Heart left ventricle (tissue), 16 donors: ENCODE results near the gene TRIM59. TPM values are rescaled to one million over a fixed set of nuclear protein-coding genes. Genes with fewer than 3 reads are reported as not detected.

Source experiments
- ATAC-seq, 4 donors: fragments of 200-7000 bp; cut with Tn5 transposase; one replicate each; pipeline ENCODE4 v1.9.1; 2020 to 2022; ENCODE audit warnings: moderate library complexity in 4 of 4, mild to moderate bottlenecking in 3 of 4, moderate number of reproducible peaks in 1 of 4
- DNase-seq, 5 donors: peaks; one replicate each; pipeline ENCODE4 v3.0.0-alpha.2; 2020
- H3K27ac ChIP-seq, 12 donors: fragments of 200-600 bp; sonication (generic) in 4 of 12; one replicate each; pipeline versions ENCODE4 v1.5.0 to v1.8.0; 2016 to 2022; ENCODE audit warnings: mild to moderate bottlenecking in 2 of 12
- H3K27me3 ChIP-seq, 9 donors: fragments of 200-600 bp; sonication (generic) in 2 of 9; one replicate each; pipeline versions ENCODE4 v1.5.1 to v1.8.0; 2016 to 2022; ENCODE audit warnings: mild to moderate bottlenecking in 3 of 9
- H3K36me3 ChIP-seq, 9 donors: fragments of 200-600 bp; sonication (generic) in 2 of 9; one replicate each; pipeline versions ENCODE4 v1.5.0 to v1.8.0; 2018 to 2022; ENCODE audit warnings: mild to moderate bottlenecking in 2 of 9
- H3K4me1 ChIP-seq, 12 donors: fragments of 200-600 bp; sonication (generic) in 4 of 12; one replicate each; pipeline versions ENCODE4 v1.5.0 to v1.8.0; 2016 to 2022; ENCODE audit warnings: mild to moderate bottlenecking in 3 of 12
- H3K4me3 ChIP-seq, 12 donors: fragments of 200-600 bp; sonication (generic) in 4 of 12; one replicate each; pipeline versions ENCODE4 v1.5.0 to v1.8.0; 2017 to 2022; ENCODE audit warnings: mild to moderate bottlenecking in 9 of 12, moderate library complexity in 4 of 12
- H3K9me3 ChIP-seq, 12 donors: fragments of 200-600 bp; sonication (generic) in 4 of 12; one replicate each; pipeline versions ENCODE4 v1.5.0 to v1.8.0; 2016 to 2022; ENCODE audit warnings: mild to moderate bottlenecking in 1 of 12
- CTCF ChIP-seq, 12 donors: fragments of 200-600 bp; sonication (generic) in 4 of 12; IDR thresholded peaks; one replicate each; pipeline versions ENCODE4 v1.5.0 to v1.8.0; 2018 to 2022; ENCODE audit warnings: antibody characterized with exemption in 12 of 12, mild to moderate bottlenecking in 5 of 12
- POLR2A ChIP-seq, 2 donors: fragments of 450-650 bp; IDR thresholded peaks; one replicate each; pipeline ENCODE4 v1.6.1; 2017; ENCODE audit warnings: antibody characterized with exemption in 2 of 2, mild to moderate bottlenecking in 2 of 2, moderate library complexity in 2 of 2
- WGBS, 4 donors: extraction: QIAGEN DNeasy Blood & Tissue Kit in 2 of 4; methylation state at CpG; one replicate each; pipeline versions ENCODE4 v1.1.5 to v1.1.7; 2013 to 2018; 5-methylcytosine and 5-hydroxymethylcytosine counted together
- intact Hi-C, 10 donors: fragments of 100-400 bp; cut with DNase I; formaldehyde crosslinking; loops; one replicate each; pipeline versions ENCODE4 v1.11.1 to v1.14.2; 2022
- long read RNA-seq, 3 donors: library from polyadenylated mRNA; unstranded; transcript quantifications; one replicate each; pipeline ENCODE4 v2.0.0, GENCODE V29; 2020 to 2021
- polyA plus RNA-seq, 2 donors: library from polyadenylated mRNA; stranded (reverse); fragments of 200-250 nt; gene quantifications; one replicate each; pipeline ENCODE4 v1.2.3, GENCODE V29; 2013
- total RNA-seq, 9 donors: library from RNA; depleted of rRNA in 2 of 9; stranded (reverse); fragments of >200 nt in 2 of 9; fragmentation: NEBNext Ultra II Directional in 3 of 9; extraction: Animal tissue kit (Norgen Biotek cat#: 25700) in 3 of 9; gene quantifications; one replicate each; pipeline versions ENCODE4 v1.1.0 to v1.2.4, GENCODE V29; 2016 to 2023
- donor health status: ischemic (EF 13 %, LVEDD 7.1; RV severe dilation, severe dysfunction).
- donor health status: healthy with polysubstance abuse.
- donor health status: DM: no; HTN: yes; CAD: no.
- donor health status: DM: no; HTN: no; CAD: no.
- donor health status: ischemic (EF 25% LVEDD 6.9; RV normal size, moderate dysfunction).
- donor health status: ischemic (EF 25% LVEDD 5.7; RV mildly dilated, moderate dysfunction).
- donor health status: healthy.
- donor health status: DM: yes; HTN: yes; CAD: no.
- donor health status: ischemic (EF 35%, LVEDD 5.7; RV mildly dilated, moderate dysfunction).
- donor health status: nonischemic (EF 11% LVEDD 7.7; RV severe dilation, severe dysfunction).
- donor health status: DM: yes; HTN: yes; CAD: no.
- donor health status: PGD.
- donor health status: ischemic (EF 29% LVEDD 5.4; RV normal size, mild dysfunction).
- donor health status: nonischemic (EF 23%, LVEDD 6.1; RV moderate dilation, normal function).

Gene TRIM59, protein sequence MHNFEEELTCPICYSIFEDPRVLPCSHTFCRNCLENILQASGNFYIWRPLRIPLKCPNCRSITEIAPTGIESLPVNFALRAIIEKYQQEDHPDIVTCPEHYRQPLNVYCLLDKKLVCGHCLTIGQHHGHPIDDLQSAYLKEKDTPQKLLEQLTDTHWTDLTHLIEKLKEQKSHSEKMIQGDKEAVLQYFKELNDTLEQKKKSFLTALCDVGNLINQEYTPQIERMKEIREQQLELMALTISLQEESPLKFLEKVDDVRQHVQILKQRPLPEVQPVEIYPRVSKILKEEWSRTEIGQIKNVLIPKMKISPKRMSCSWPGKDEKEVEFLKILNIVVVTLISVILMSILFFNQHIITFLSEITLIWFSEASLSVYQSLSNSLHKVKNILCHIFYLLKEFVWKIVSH
- total RNA-seq (1 to 10 TPM in 2 of 9 donors, under 1 TPM in 7; 0.16 to 3.1 (median 0.60) TPM), polyA plus RNA-seq (under 1 TPM; 0.27 to 0.32 TPM)
- long read RNA-seq, donor 1, result 0 reads
- long read RNA-seq, donor 2, result 0 reads
- long read RNA-seq, donor 3, result 0 reads

GRCh38 chr3:160449636-160450598, at the start of gene TRIM59:
TSS of gene TRIM59 (minus strand) at chr3:160449786. CDS start at chr3:160439183, 10,603 bp downstream.
- intact Hi-C loops, result no loop called here
- DNase-seq (peak; percentile 71 to 93 (median 81)), ATAC-seq (peak; percentile 57 to 93 (median 89))
- peaks cover 0 to 19% (median 8%) of the 10 kb centered on the region in 12 donors for H3K4me1 ChIP-seq
- TF ChIP-seq POLR2A (IDR thresholded peaks at IDR 0.05) (no peak), CTCF (IDR thresholded peaks at IDR 0.05) (no peak)
- H3K27me3 ChIP-seq, result peaks cover 0 to 24% (median 8%) of the 10 kb centered on the region in 9 donors
- H3K36me3 ChIP-seq, result no peaks in the 10 kb centered on the region
- WGBS, 4 donors, result 8 to 15% (median 12%) methylated on average over 35 to 71 of the region's 71 CpGs
- H3K27ac ChIP-seq, result peak within 1 kb of the TSS in 2 of 12 donors; percentile 68 to 76
- H3K4me3 ChIP-seq, result peak within 1 kb of the TSS; percentile 10 to 66 (median 50)
- H3K9me3 ChIP-seq, result peaks cover 0 to 7% (median 0%) of the 10 kb centered on the region in 12 donors

DNA sequence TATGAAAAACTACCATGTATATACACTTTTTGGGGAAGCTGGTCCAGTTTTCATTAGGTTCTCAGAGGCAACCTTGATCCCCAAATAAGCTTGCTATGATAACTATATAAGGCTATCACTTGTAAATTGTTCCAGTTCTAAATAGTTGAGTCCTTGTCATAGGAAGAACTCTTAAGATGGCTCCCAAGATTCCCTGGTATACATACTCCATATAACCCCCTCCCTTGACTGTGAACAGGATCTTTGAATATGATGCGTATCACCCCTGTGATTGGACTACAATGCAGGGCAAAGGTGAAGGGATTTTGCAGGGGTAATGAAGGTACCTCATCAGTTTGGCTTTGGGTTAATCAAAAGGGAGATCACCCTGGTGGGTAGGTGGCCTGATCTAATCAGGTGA, 48.6 kb upstream of the TRIM59 start:
- Histone ChIP-seq H3K9me3 (no peaks in the 10 kb centered on the region), H3K36me3 (peaks cover 0 to 55% (median 44%) of the 10 kb centered on the region in 9 donors), H3K4me3 (no peak overlapping the region), H3K27me3 (no peaks in the 10 kb centered on the region), H3K4me1 (no peaks in the 10 kb centered on the region), H3K27ac (no peak overlapping the region)
- no peak for TF ChIP-seq POLR2A (IDR thresholded peaks at IDR 0.05)
- TF ChIP-seq CTCF (IDR thresholded peaks at IDR 0.05), result no peak
- DNase-seq (no peak), ATAC-seq (peak in 1 of 4 donors; percentile 28)
- 95 to 100% (median 100%) methylated on average over 1 of the region's 1 CpG for WGBS, 4 donors
- intact Hi-C loops, result no loop called here

DNA sequence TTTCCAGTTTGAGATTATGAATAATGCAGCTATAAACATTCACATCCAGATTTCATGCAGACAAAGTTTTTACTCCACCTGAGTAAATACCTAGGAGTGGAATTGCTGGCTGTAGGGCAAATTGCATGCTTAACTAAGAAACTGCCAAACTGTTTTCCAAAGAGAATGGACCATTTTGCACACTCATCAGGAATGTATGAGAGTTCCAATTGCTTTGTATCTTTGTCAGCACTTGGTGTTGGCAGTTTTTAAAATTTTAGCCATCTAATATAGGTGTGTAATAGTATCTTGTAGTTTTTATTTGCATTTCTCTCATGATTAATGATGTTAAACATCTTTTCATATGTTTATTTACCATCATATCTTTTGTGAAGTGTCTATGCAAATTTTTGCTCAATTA, 40.6 kb upstream of the TRIM59 start:
- Histone ChIP-seq H3K27ac (no peak overlapping the region), H3K4me3 (no peak overlapping the region), H3K4me1 (peaks cover 0 to 7% (median 0%) of the 10 kb centered on the region in 12 donors), H3K36me3 (no peaks in the 10 kb centered on the region), H3K9me3 (no peaks in the 10 kb centered on the region), H3K27me3 (no peaks in the 10 kb centered on the region)
- DNase-seq (no peak), ATAC-seq (no peak)
- TF ChIP-seq CTCF (IDR thresholded peaks at IDR 0.05), result no peak
- TF ChIP-seq POLR2A (IDR thresholded peaks at IDR 0.05), result no peak
- intact Hi-C loops, result no loop called here
